GM23338 (cell line): ENCODE results near the gene SST. TPM values are rescaled to one million over a fixed set of nuclear protein-coding genes. Genes with fewer than 3 reads are reported as not detected.

ENCODE experiments used
- ATAC-seq: fragments of 200-7000 bp; cut with Tn5 transposase; 3 replicates; pipeline ENCODE4 v1.9.1; 2020
- DNase-seq: peaks from one replicate; pipeline ENCODE4 v3.0.0-alpha.2; 2015; ENCODE audit warnings: low spot score
- H2AFZ ChIP-seq: fragments of 200-600 bp; sonication (generic); 2 replicates; pipeline ENCODE4 v1.8.0; 2016; ENCODE audit warnings: antibody characterized with exemption, mild to moderate bottlenecking, moderate library complexity
- H3F3A ChIP-seq: fragments of 200-600 bp; sonication (generic); replicated peaks from 2 replicates; pipeline ENCODE4 v1.8.0; 2017; ENCODE audit warnings: antibody characterized with exemption, mixed run types, low read depth
- H3K27ac ChIP-seq: fragments of 200-600 bp; sonication (generic); 2 replicates; pipeline ENCODE4 v1.6.1; 2016; ENCODE audit warnings: low read depth
- H3K27me3 ChIP-seq: fragments of 200-600 bp; sonication (generic); 2 replicates; pipeline ENCODE4 v1.8.0; 2016; ENCODE audit warnings: mild to moderate bottlenecking, mixed run types, moderate library complexity; ENCODE audit not compliant: insufficient read depth
- H3K36me3 ChIP-seq: fragments of 200-600 bp; sonication (generic); 2 replicates; pipeline ENCODE4 v1.8.0; 2016; ENCODE audit warnings: mild to moderate bottlenecking; ENCODE audit not compliant: insufficient read depth
- H3K4me1 ChIP-seq: fragments of 200-600 bp; sonication (generic); 2 replicates; pipeline ENCODE4 v1.8.0; 2016; ENCODE audit warnings: mild to moderate bottlenecking, moderate library complexity; ENCODE audit not compliant: insufficient read depth
- H3K4me2 ChIP-seq: fragments of 200-600 bp; sonication (generic); 2 replicates; pipeline ENCODE4 v1.7.1; 2017; ENCODE audit warnings: mixed run types
- H3K4me3 ChIP-seq: fragments of 200-600 bp; sonication (generic); 2 replicates; pipeline ENCODE4 v1.6.1; 2016; ENCODE audit warnings: mixed run types
- H3K79me2 ChIP-seq: fragments of 200-600 bp; sonication (generic); replicated peaks from 2 replicates; pipeline ENCODE4 v1.8.0; 2017; ENCODE audit warnings: mild to moderate bottlenecking; ENCODE audit not compliant: insufficient read depth
- H3K9me2 ChIP-seq: fragments of 200-600 bp; sonication (generic); 2 replicates; pipeline ENCODE4 v1.8.0; 2017; ENCODE audit not compliant: insufficient read depth
- H4K20me1 ChIP-seq: fragments of 200-600 bp; sonication (generic); replicated peaks from 2 replicates; pipeline ENCODE4 v1.8.0; 2017; ENCODE audit warnings: mild to moderate bottlenecking; ENCODE audit not compliant: insufficient read depth
- H3K27ac Mint-ChIP-seq: 2 replicates; pipeline ENCODE4 v1.8.0; 2020; ENCODE audit warnings: inconsistent platforms, mild to moderate bottlenecking, moderate library complexity, mixed read lengths
- H3K27me3 Mint-ChIP-seq: 3 replicates; pipeline ENCODE4 v1.8.0; 2022; ENCODE audit warnings: low read depth, mild to moderate bottlenecking, moderate library complexity, mixed read lengths, inconsistent platforms; ENCODE audit not compliant: insufficient read depth, poor library complexity
- H3K36me3 Mint-ChIP-seq: 3 replicates; pipeline ENCODE4 v1.8.0; 2021; ENCODE audit warnings: low read depth, mild to moderate bottlenecking, inconsistent platforms, moderate library complexity, mixed read lengths
- H3K4me1 Mint-ChIP-seq: 3 replicates; pipeline ENCODE4 v1.8.0; 2020; ENCODE audit warnings: mild to moderate bottlenecking, inconsistent platforms, mixed read lengths
- H3K4me3 Mint-ChIP-seq: 3 replicates; pipeline ENCODE4 v1.8.0; 2021; ENCODE audit warnings: moderate library complexity, mild to moderate bottlenecking, inconsistent platforms, mixed read lengths
- H3K9me3 Mint-ChIP-seq: 3 replicates; pipeline ENCODE4 v1.8.0; 2020; ENCODE audit warnings: moderate library complexity, mild to moderate bottlenecking, inconsistent platforms, mixed read lengths
- CREB1 ChIP-seq: fragments of 250-450 bp; sonication (Bioruptor Pico); IDR thresholded peaks from 2 replicates; pipeline ENCODE4 v1.5.0; 2020; ENCODE audit warnings: low read depth, mild to moderate bottlenecking, moderate library complexity
- CTCF ChIP-seq, 2 experiments: fragments of 200-600 bp in 1 of 2; sonication (generic) in 1 of 2; conservative IDR thresholded peaks; 2 replicates each; pipeline versions ENCODE4 v1.5.1 to v1.6.1; 2016 to 2017; ENCODE audit warnings: antibody characterized with exemption in 2 of 2, low read depth in 2 of 2, mild to moderate bottlenecking in 2 of 2, moderate library complexity in 1 of 2
- ETS1 ChIP-seq: IDR thresholded peaks from 2 replicates; pipeline ENCODE4 v1.6.1; 2016; ENCODE audit warnings: antibody characterized with exemption
- EZH2 ChIP-seq: fragments of 200-600 bp; sonication (generic); IDR thresholded peaks from one replicate; pipeline ENCODE4 v1.8.0; 2017; ENCODE audit warnings: antibody characterized with exemption, mild to moderate bottlenecking, low read depth; ENCODE audit not compliant: unreplicated experiment
- EZH2phosphoT487 ChIP-seq: fragments of 200-600 bp; sonication (generic); IDR thresholded peaks from one replicate; pipeline ENCODE4 v1.8.1; 2018; ENCODE audit warnings: antibody characterized with exemption; ENCODE audit not compliant: unreplicated experiment
- JUNB ChIP-seq: IDR thresholded peaks from one replicate; pipeline ENCODE4 v1.6.1; 2016; ENCODE audit warnings: antibody characterized with exemption; ENCODE audit not compliant: unreplicated experiment
- NANOG ChIP-seq: IDR thresholded peaks from 2 replicates; pipeline ENCODE4 v1.6.1; 2016; ENCODE audit warnings: antibody characterized with exemption, borderline replicate concordance
- POLR2AphosphoS5 ChIP-seq: IDR thresholded peaks from 2 replicates; pipeline ENCODE4 v1.6.1; 2016; ENCODE audit warnings: antibody characterized with exemption, low read depth
- REST ChIP-seq: IDR thresholded peaks from one replicate; pipeline ENCODE4 v1.6.1; 2018; ENCODE audit warnings: antibody characterized with exemption; ENCODE audit not compliant: unreplicated experiment
- STAT1 ChIP-seq: IDR thresholded peaks from one replicate; pipeline ENCODE4 v1.6.1; 2016; ENCODE audit warnings: antibody characterized with exemption; ENCODE audit not compliant: unreplicated experiment
- ZNF114 ChIP-seq: fragments of 250-450 bp; sonication (Bioruptor Pico); IDR thresholded peaks from 2 replicates; pipeline ENCODE4 v1.5.0; 2020; ENCODE audit warnings: mild to moderate bottlenecking, moderate library complexity
- ZNF331 ChIP-seq: fragments of 250-450 bp; sonication (Bioruptor Pico); IDR thresholded peaks from 2 replicates; pipeline ENCODE4 v1.5.0; 2020; ENCODE audit warnings: low read depth, mild to moderate bottlenecking, moderate library complexity
- ZNF462 ChIP-seq: fragments of 250-450 bp; sonication (Bioruptor Pico); IDR thresholded peaks from 2 replicates; pipeline ENCODE4 v1.5.0; 2020; ENCODE audit warnings: mild to moderate bottlenecking, moderate library complexity
- polyA plus RNA-seq: library from polyadenylated mRNA; unstranded; fragments of >200 nt; fragmentation: Nextera tagmentation; extraction: Ambion mirVana; gene quantifications from 2 replicates; pipeline ENCODE4 v1.2.1, GENCODE V29; 2016
- total RNA-seq: library from RNA; depleted of rRNA; stranded (reverse); fragments of >200 nt; shearing (Covaris generic); gene quantifications from 2 replicates; pipeline ENCODE4 v1.2.3, GENCODE V29; 2014

The SST gene
- total and polyA plus RNA-seq, 2 experiments from 2014 or later: 3.9 TPM; not detected in 1

- Histone ChIP-seq H3K79me2 (no peaks in the 10 kb centered on the region), H3K27me3 (no peaks in the 10 kb centered on the region), H4K20me1 (no peaks in the 10 kb centered on the region), H3K4me1 (peaks cover 10% of the 10 kb centered on the region; the same call in 1 of the 2 replicates), H3K36me3 (no peaks in the 10 kb centered on the region; the same call in 1 of the 2 replicates), H3K4me2 (no peak overlapping the region), H2AFZ (no peak overlapping the region), H3K4me3 (no peak overlapping the region), H3K27ac (no peak overlapping the region), H3F3A (no peaks in the 10 kb centered on the region), H3K9me2 (peaks cover 7% of the 10 kb centered on the region)
- Mint-ChIP-seq H3K27ac (no peak overlapping the region), H3K4me3 (no peak overlapping the region), H3K36me3 (peaks cover 16% of the 10 kb centered on the region), H3K9me3 (peaks cover 23% of the 10 kb centered on the region), H3K4me1 (peaks cover 5% of the 10 kb centered on the region; the same call in 2 of the 3 replicates), H3K27me3 (peaks cover 3% of the 10 kb centered on the region)
- no peak for TF ChIP-seq POLR2AphosphoS5
- TF ChIP-seq NANOG: no peak
- TF ChIP-seq ETS1: no peak
- TF ChIP-seq EZH2phosphoT487: no peak
- no peak for TF ChIP-seq CTCF (conservative IDR thresholded peaks at IDR 0.05; ENCODE audit: low read depth in 2 of 2)
- TF ChIP-seq JUNB: no peak
- TF ChIP-seq ZNF114 (CRISPR knock-in tag): no peak
- TF ChIP-seq CREB1 (CRISPR knock-in tag): no peak
- TF ChIP-seq ZNF331 (CRISPR knock-in tag): no peak
- no peak for TF ChIP-seq REST
- TF ChIP-seq EZH2: no peak
- TF ChIP-seq STAT1: no peak
- TF ChIP-seq ZNF462 (CRISPR knock-in tag): no peak
- DNase-seq: no peak
- ATAC-seq: no peak
These were observed 33.7 kb downstream of the SST start for GRCh38 chr3:187636528-187636927.
